Activated T-helper 2 cell treated with anti-CD3 and anti-CD28 coated beads, Interferon-gamma antibody, Interleukin-2, Interleukin-4, amounts not matched to agents 10 μg/mL and 5 μg/mL and 100 μg/mL, durations not matched to agents 14 hours and 24 hours and 36 hours (primary cell): ENCODE data around the gene SMIM14. TPM values are rescaled to one million over a fixed set of nuclear protein-coding genes. Genes with fewer than 3 reads are reported as not detected.

ENCODE experiments used
- DNase-seq: peaks from one replicate; pipeline ENCODE4 v3.0.0; 2021; ENCODE audit warnings: low spot score
- H3K27ac Mint-ChIP-seq: one replicate; pipeline ENCODE4 v1.8.0; 2021; ENCODE audit warnings: mixed read lengths
- H3K27me3 Mint-ChIP-seq: one replicate; pipeline ENCODE4 v1.8.0; 2021; ENCODE audit warnings: low read depth, mixed read lengths
- H3K36me3 Mint-ChIP-seq: one replicate; pipeline ENCODE4 v1.8.0; 2021; ENCODE audit warnings: low read depth, mixed read lengths
- H3K4me1 Mint-ChIP-seq: one replicate; pipeline ENCODE4 v1.8.0; 2021; ENCODE audit warnings: low read depth, mixed read lengths
- H3K4me3 Mint-ChIP-seq: one replicate; pipeline ENCODE4 v1.8.0; 2021; ENCODE audit warnings: low read depth, mild to moderate bottlenecking, moderate library complexity, mixed read lengths
- H3K9me3 Mint-ChIP-seq: one replicate; pipeline ENCODE4 v1.8.0; 2021; ENCODE audit warnings: mixed read lengths
- intact Hi-C: fragments of 100-400 bp; cut with micrococcal nuclease; formaldehyde crosslinking; loops from one replicate; pipeline ENCODE4 v1.15.1; 2023
- total RNA-seq: library from RNA; stranded (reverse); gene quantifications from 2 replicates; pipeline ENCODE4 v1.2.3, GENCODE V29; 2022

The SMIM14 gene
- total RNA-seq, 1 donor from 2014 or later: 1.9 TPM

DNA sequence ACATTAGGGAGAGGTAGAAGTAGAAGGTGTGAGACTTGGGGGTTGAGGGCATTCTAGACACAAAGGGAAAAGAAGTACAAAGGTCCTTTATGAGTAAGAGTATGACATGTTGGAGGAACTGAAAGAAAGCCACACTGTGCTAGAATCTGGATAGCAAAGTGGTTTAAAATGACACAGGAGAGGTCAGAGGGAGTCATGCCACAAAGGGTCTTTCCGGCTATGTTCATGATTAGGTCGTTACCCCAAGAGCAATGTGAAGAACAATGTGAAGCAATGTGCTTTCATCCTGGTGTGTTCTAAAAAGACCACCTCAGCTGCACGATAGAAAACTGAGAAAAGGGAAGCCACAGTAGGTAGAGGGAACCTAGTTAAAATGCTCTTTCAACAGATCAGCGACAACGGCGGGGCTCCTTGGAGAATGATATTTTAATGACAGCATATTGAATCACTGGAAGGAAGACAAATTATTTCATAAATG, 29.2 kb downstream of the SMIM14 start:
- no peaks in the 10 kb centered on the region for H3K27me3 Mint-ChIP-seq
- no peak overlapping the region for H3K4me3 Mint-ChIP-seq
- H3K4me1 Mint-ChIP-seq: peaks cover 5% of the 10 kb centered on the region
- no peak overlapping the region for H3K27ac Mint-ChIP-seq
- no peaks in the 10 kb centered on the region for H3K36me3 Mint-ChIP-seq
- intact Hi-C loops: no loop called here
- DNase-seq: no peak
- H3K9me3 Mint-ChIP-seq: peaks cover 8% of the 10 kb centered on the region

DNA sequence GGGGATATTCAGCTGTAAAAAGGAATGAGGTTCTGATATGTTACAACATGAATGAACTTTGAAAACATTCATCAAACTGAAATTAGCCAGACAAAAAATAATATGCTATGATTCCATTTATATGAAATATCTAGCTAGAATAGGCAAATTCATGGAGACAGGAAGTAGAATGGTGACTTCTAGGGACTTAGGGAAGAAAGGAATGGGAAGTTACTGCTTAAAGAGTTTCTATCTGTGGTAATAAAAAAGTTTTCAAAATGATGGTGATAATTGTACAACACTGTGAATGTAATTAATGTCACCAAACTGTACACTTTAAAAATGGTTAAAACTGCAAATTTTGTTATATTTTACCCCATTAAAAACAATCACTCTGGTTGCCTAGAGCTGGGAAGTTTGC, 30.2 kb downstream of the SMIM14 start:
- no peak for DNase-seq
- H3K4me1 Mint-ChIP-seq: peaks cover 5% of the 10 kb centered on the region

DNA sequence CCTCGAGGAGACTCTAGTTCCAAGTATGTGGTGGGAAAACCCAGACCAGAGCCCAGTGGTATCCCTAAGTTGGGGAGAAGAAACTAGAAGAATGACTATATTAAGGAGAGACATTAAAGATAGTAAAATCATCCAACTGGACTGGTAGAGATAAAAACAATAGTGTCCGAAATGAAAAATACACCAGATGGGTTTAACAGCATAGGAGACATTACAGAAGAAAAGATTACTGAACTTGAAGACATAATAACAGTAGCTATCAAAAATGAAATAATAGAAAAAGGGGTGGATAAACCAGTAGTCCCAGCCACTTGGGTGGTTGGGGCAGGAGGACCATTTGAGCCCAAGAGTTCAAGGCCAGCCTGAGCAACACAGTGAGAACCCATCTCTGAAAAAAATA, 31.9 kb downstream of the SMIM14 start:
- Mint-ChIP-seq H3K27me3 (no peaks in the 10 kb centered on the region), H3K4me1 (peaks cover 5% of the 10 kb centered on the region), H3K9me3 (peaks cover 8% of the 10 kb centered on the region), H3K4me3 (no peak overlapping the region), H3K27ac (no peak overlapping the region), H3K36me3 (no peaks in the 10 kb centered on the region)
- intact Hi-C loops: no loop called here
- DNase-seq: no peak

More for the DNA sequence above, 30.2 kb downstream of the SMIM14 start:
- Mint-ChIP-seq H3K27ac (no peak overlapping the region), H3K27me3 (no peaks in the 10 kb centered on the region), H3K9me3 (peaks cover 8% of the 10 kb centered on the region), H3K4me3 (no peak overlapping the region), H3K36me3 (no peaks in the 10 kb centered on the region)
- intact Hi-C loops: no loop called here

DNA sequence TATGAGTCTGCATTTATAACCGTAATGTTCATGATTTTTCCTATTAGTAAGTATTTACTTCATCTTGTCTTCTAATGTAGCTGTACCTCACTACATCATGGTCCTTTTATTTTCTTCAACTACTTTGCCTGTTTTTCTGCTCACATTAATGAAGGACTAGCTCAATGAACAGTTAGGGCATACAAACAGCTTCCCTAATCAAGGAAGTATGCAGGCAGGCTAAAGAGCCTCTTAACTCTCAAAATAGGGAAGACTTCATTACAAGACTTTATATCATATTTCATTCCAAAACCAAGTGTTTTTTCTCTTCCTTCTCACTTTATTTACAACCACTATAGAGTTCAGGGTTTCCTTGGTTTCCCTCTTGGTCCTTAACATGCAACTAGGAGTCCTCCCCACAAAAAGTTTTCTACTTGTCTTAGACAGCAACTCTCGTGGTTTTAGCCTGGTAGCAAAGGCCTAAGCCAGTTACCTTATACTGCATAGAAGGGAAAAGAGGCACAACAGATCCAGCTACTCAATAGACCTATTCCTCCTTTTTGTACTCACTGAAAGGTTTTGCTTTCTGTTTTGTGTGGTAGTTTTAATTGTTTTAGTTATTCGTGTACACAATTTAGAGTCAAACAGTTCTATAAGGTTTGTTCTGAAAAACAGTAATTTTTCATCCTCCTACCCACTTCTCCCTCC, 40.8 kb downstream of the SMIM14 start:
- no peaks in the 10 kb centered on the region for H3K9me3 Mint-ChIP-seq
- no peak for DNase-seq
- H3K4me1 Mint-ChIP-seq: peaks cover 7% of the 10 kb centered on the region
- H3K27ac Mint-ChIP-seq: no peak overlapping the region
- intact Hi-C loops: no loop called here
- no peak overlapping the region for H3K4me3 Mint-ChIP-seq
- H3K27me3 Mint-ChIP-seq: peaks cover 1% of the 10 kb centered on the region
- H3K36me3 Mint-ChIP-seq: no peaks in the 10 kb centered on the region

- H3K9me3 Mint-ChIP-seq: no peaks in the 10 kb centered on the region
- intact Hi-C loops: no loop called here
- no peak overlapping the region for H3K4me3 Mint-ChIP-seq
- no peak for DNase-seq
- H3K36me3 Mint-ChIP-seq: no peaks in the 10 kb centered on the region
- peaks cover 7% of the 10 kb centered on the region for H3K4me1 Mint-ChIP-seq
- H3K27ac Mint-ChIP-seq: no peak overlapping the region
- H3K27me3 Mint-ChIP-seq: peaks cover 1% of the 10 kb centered on the region
These were observed 41.7 kb downstream of the SMIM14 start for GRCh38 chr4:39596971-39597370.

DNA sequence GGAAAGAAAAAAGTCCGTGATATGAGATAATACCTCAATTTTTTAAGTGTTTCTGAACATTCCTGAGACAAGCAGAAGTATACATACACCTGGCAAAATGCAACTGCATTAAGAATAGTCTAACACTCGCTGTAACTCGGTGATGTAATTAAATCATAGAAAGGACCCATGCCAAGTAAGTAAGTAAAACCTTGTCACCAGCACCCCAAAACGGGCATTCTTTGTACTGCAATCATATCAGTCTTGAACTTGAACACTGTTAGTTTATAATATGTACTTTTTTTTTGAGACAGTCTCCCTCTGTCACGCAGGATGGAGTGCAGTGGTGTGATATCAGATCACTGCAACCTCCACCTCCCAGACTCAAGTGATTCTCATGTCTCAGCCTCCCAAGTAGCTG, 47.4 kb downstream of the SMIM14 start:
- Mint-ChIP-seq H3K27ac (no peak overlapping the region), H3K36me3 (no peaks in the 10 kb centered on the region), H3K4me3 (no peak overlapping the region), H3K4me1 (no peaks in the 10 kb centered on the region), H3K27me3 (no peaks in the 10 kb centered on the region), H3K9me3 (no peaks in the 10 kb centered on the region)
- intact Hi-C loops: no loop called here
- DNase-seq: no peak

DNA sequence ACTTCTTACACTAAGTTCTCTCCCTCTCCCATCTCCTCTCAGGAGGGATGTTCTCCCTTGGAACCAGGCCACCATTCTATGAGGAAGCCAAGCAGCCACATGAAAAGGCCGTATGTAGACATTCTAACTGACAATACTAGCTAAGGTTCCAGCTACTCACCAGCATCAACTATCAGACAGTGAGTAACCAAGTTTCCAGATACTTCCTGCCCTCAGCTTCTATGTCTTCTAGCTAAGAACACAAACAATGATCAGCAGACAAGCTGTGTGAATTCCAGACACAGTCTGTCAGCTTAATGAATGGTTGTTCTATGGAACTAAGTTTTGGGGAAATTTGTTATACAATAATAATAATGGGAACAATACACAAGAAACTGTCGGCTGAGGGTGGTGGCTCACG, 50.8 kb downstream of the SMIM14 start:
- Mint-ChIP-seq H3K4me3 (no peak overlapping the region), H3K36me3 (no peaks in the 10 kb centered on the region), H3K27ac (no peak overlapping the region), H3K4me1 (no peaks in the 10 kb centered on the region), H3K27me3 (no peaks in the 10 kb centered on the region), H3K9me3 (no peaks in the 10 kb centered on the region)
- no peak for DNase-seq
- intact Hi-C loops: no loop called here

DNA sequence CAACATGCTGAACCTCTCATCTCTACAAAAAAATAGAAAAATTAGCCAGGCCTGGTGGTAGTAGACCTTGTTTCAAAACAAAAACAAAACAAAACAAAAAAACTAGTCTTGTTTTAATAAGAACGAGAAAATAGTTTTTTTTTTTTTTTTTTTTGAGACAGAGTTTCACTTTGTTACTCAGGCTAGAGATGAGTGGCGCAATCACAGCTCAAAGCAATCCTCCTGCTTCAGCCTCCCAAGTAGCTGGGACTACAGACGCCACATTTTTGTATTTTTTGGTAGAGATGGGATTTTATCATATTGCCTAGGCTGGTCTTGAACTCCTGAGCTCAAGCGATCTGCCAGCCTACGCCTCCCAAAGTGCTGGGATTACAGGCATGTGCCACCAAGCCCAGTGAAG, 63.7 kb downstream of the SMIM14 start:
- Mint-ChIP-seq H3K4me3 (no peak overlapping the region), H3K27ac (no peak overlapping the region), H3K4me1 (peaks cover 2% of the 10 kb centered on the region), H3K9me3 (no peaks in the 10 kb centered on the region), H3K36me3 (no peaks in the 10 kb centered on the region), H3K27me3 (no peaks in the 10 kb centered on the region)
- no peak for DNase-seq
- intact Hi-C loops: no loop called here

DNA sequence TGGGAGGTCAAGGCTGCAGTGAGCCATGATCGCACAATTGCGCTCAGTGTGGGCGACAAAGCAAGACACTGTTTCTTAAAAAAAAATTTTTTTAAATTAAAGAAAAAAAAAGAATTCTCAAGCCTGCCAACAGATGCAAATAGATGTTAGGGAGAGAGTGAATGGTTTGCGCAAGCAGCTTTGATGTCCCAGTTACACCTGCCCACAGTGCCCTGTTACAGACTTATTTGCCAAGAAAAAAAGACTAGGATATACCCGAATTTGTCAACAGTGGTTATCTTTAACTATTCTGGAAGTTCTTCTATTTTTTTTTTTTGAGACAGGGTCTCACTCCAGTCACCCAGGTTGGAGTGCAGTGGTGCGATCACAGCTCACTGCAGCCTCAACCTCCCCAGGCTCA, 67.2 kb downstream of the SMIM14 start:
- no peak overlapping the region for H3K27ac Mint-ChIP-seq
- H3K36me3 Mint-ChIP-seq: no peaks in the 10 kb centered on the region
- peaks cover 6% of the 10 kb centered on the region for H3K4me1 Mint-ChIP-seq
- intact Hi-C loops: no loop called here
- no peaks in the 10 kb centered on the region for H3K9me3 Mint-ChIP-seq
- H3K4me3 Mint-ChIP-seq: no peak overlapping the region
- no peak for DNase-seq
- H3K27me3 Mint-ChIP-seq: no peaks in the 10 kb centered on the region

DNA sequence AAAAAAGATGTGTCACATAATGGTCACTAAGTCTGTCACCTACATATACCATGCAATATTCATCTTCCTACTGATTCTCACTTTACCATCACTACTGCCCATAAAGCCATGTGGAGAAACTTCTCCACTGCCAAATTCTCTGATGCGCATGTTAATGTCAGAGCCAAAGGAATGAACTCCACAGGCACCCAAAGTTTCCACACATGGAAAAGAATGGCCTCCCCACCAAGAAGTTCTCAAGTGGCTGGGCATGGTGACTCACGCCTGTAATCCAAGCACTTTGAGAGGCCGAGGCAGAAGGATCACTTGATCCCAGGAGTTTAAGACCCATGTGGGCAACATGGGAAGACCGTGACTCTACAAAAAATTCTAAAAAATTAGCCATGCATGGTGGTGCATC, 67.6 kb downstream of the SMIM14 start:
- H3K36me3 Mint-ChIP-seq: no peaks in the 10 kb centered on the region
- intact Hi-C loops: no loop called here
- no peak overlapping the region for H3K27ac Mint-ChIP-seq
- H3K9me3 Mint-ChIP-seq: peaks cover 3% of the 10 kb centered on the region
- DNase-seq: no peak
- no peak overlapping the region for H3K4me3 Mint-ChIP-seq
- H3K4me1 Mint-ChIP-seq: peaks cover 5% of the 10 kb centered on the region
- H3K27me3 Mint-ChIP-seq: no peaks in the 10 kb centered on the region

DNA sequence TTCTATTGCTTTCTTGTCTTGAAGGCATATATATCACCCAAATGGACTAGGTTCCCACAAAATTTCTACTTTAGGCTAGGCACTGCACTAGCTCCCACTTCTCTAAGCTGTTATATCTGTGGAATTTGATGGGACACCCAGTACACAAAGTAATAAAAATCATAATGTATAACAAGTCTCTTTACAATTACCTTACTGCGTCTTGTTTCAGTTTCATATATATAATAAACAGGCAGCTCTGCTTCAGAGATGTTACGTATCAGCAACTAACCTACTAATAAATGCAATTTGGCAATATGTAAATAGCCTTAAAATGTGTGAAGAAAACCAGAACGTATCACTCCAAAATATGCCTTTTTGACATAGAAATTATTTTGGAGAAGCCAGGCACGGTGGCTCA, 69.5 kb downstream of the SMIM14 start:
- intact Hi-C loops: no loop called here
- Mint-ChIP-seq H3K27me3 (no peaks in the 10 kb centered on the region), H3K27ac (no peak overlapping the region), H3K4me1 (peaks cover 5% of the 10 kb centered on the region), H3K36me3 (peaks cover 2% of the 10 kb centered on the region), H3K4me3 (no peak overlapping the region), H3K9me3 (peaks cover 18% of the 10 kb centered on the region)
- no peak for DNase-seq

DNA sequence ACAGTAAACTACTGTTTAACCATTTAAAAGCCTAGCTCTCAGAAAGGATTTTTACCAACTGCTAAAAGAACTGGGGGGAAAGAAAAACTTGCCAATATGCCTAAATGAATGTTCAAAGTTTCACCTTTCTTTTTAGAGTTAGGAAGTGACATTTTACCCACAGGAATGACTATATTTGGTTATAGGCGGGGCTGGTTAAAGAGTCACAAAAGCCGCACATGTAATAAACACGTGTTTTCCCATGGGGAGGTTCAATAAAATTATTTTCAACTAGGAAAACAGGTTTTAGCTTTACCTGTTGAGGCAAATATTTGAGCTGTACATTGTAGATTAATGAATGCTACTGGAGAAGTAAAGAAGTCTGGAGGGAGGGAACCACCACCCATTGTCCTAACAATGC, 69.9 kb downstream of the SMIM14 start:
- H3K27ac Mint-ChIP-seq: no peak overlapping the region
- intact Hi-C loops: no loop called here
- H3K4me3 Mint-ChIP-seq: no peak overlapping the region

GRCh38 chr4:39565878-39566600, 72.6 kb downstream of the SMIM14 start:
- Mint-ChIP-seq H3K4me1 (peaks cover 5% of the 10 kb centered on the region), H3K27ac (no peak overlapping the region), H3K4me3 (no peak overlapping the region), H3K36me3 (peaks cover 2% of the 10 kb centered on the region), H3K9me3 (peaks cover 18% of the 10 kb centered on the region), H3K27me3 (no peaks in the 10 kb centered on the region)
- intact Hi-C loops: no loop called here
- DNase-seq: no peak

More for the DNA sequence above, 69.9 kb downstream of the SMIM14 start:
- Mint-ChIP-seq H3K4me1 (peaks cover 5% of the 10 kb centered on the region), H3K9me3 (peaks cover 18% of the 10 kb centered on the region), H3K27me3 (no peaks in the 10 kb centered on the region), H3K36me3 (peaks cover 2% of the 10 kb centered on the region)
- DNase-seq: no peak
